Muscle layer of colon (tissue), 2 donors: ENCODE measurements around the gene PRDX3.

Experiments
- H3K27ac ChIP-seq: one replicate; pipeline ENCODE4 v1.7.0; 2013; ENCODE audit warnings: low read depth, mild to moderate bottlenecking, low read length, moderate library complexity
- H3K27me3 ChIP-seq, 2 donors: one replicate each; pipeline ENCODE4 v1.7.0; 2013; ENCODE audit warnings: low read length in 2 of 2, mild to moderate bottlenecking in 2 of 2; ENCODE audit not compliant: insufficient read depth in 2 of 2, control insufficient read depth in 1 of 2
- H3K36me3 ChIP-seq: one replicate; pipeline ENCODE4 v1.7.0; 2013; ENCODE audit warnings: mild to moderate bottlenecking, low read length; ENCODE audit not compliant: insufficient read depth
- H3K4me1 ChIP-seq: one replicate; pipeline ENCODE4 v1.7.0; 2013; ENCODE audit warnings: mild to moderate bottlenecking, low read length; ENCODE audit not compliant: insufficient read depth
- H3K4me3 ChIP-seq, 2 donors: one replicate each; pipeline ENCODE4 v1.7.0; 2013; ENCODE audit warnings: low read length in 2 of 2, low read depth in 1 of 2, mild to moderate bottlenecking in 1 of 2, moderate library complexity in 1 of 2
- H3K9ac ChIP-seq: one replicate; pipeline ENCODE4 v1.7.0; 2013; ENCODE audit warnings: low read length
- H3K9me3 ChIP-seq: one replicate; pipeline ENCODE4 v1.7.0; 2013; ENCODE audit warnings: mild to moderate bottlenecking, low read length
- donor health status: abdominal sarcoma.
- donor health status: Adenocarcinoma of cecum.

Gene PRDX3

DNA sequence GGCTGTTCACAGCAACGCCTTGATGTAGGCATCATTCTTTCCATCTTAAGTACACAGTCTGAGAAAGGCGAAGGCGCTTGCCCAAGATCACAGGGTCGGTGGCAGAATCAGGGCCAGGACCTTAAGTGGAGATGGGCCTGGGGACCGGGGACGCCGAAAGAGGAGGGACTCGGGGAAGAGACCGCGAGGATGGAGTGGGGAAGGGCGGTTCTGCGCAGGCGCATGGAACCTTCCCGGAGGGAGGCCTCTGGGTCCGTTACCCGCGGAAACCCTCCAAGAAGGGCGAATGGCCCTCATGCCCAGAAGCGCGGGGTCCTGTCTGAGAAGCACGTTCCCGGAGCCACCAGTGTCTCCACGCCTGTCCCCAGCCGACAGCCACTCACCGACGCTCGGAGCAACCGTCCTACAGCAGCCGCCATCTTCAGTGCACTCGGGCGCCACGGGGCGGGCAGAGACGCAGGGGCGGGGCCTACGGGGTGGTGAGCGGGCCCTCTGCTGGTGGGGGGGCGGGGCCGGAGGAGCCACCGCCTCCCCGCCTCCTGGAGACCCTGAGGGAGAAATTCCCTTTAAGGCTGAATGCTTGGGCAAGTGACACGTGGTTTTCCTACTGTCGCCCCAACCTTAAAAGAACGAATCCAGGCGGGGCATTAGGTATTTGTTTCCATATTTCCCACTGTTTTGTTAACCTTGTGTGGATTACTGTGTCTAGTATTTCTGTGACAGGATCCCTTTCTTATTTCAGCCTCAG, at the start of gene PRDX3:
Gene PRDX3, minus strand, starts transcription at position 441 of the 748 bp plus-strand sequence. Its CDS starts 22 bp downstream, at position 419.
- H3K4me3 ChIP-seq, result peak within 1 kb of the TSS; percentile 77 to 99
- H3K4me1 ChIP-seq, result peaks cover 19% of the 10 kb centered on the region
- H3K27me3 ChIP-seq, result no peaks in the 10 kb centered on the region
- H3K9ac ChIP-seq, result peak within 1 kb of the TSS; percentile 90
- no peaks in the 10 kb centered on the region for H3K9me3 ChIP-seq
- H3K27ac ChIP-seq, result peak within 1 kb of the TSS; percentile 79
- peaks cover 14% of the 10 kb centered on the region for H3K36me3 ChIP-seq

- peaks cover 11% of the 10 kb centered on the region for H3K4me1 ChIP-seq
These were observed 49.2 kb upstream of the PRDX3 start for GRCh38 chr10:119227825-119228224.

DNA sequence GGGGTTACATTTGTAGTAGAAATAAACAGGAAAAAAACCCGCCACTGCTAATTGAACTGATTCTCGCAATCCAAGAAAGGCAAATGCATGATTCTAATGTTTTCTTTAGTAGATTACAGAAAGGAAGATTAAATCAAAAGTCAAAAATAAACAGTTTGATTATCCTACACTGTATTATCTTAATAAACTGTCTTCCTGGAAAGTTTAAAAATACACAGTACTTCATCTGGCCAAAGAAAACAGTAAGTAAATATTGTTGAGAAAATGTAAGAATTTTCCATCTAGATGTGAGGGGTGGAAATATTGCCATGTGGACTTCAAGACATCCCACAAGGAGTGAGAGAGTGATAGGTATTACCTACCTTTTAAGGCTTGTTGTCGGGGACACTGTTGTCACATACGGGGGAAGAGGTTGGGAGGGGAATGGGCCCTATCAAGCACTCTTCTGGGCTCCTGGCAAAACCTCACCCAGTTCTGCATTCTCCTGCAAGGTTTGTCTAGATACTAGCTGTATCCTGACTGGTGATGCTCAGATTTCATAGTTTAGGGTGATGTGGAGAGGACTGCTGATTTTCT, 46.6 kb upstream of the PRDX3 start:
- Histone ChIP-seq H3K27ac (no peak overlapping the region), H3K36me3 (no peaks in the 10 kb centered on the region), H3K4me1 (peaks cover 24% of the 10 kb centered on the region), H3K4me3 (no peak overlapping the region), H3K27me3 (no peaks in the 10 kb centered on the region), H3K9me3 (no peaks in the 10 kb centered on the region), H3K9ac (no peak overlapping the region)

More at GRCh38 chr10:119227825-119228224, 49.2 kb upstream of the PRDX3 start:
- Histone ChIP-seq H3K27ac (no peak overlapping the region), H3K9ac (no peak overlapping the region), H3K27me3 (no peaks in the 10 kb centered on the region), H3K9me3 (no peaks in the 10 kb centered on the region), H3K4me3 (no peak overlapping the region), H3K36me3 (no peaks in the 10 kb centered on the region)

DNA sequence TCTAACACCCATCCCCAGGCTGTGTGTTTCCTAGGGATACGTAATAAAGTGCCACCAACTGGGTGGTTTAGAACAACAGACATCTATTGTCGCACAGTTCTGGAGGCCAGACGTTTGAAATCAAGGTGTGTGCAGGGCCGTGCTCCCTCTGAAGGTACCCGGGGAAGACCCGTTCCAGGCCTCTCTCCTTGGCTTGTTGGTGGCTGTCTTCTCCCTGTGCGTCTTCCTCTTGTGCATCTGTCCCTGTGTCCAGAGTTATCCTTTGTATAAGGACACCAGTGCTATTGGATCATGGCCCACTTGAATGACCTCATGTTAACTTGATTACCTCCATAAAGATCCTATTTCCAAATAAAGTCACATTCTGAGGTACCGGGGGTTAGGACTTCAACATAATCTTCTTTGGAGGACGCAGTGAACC, 44.4 kb upstream of the PRDX3 start:
- H3K9ac ChIP-seq, result peak overlapping the region; percentile 2
- H3K9me3 ChIP-seq, result no peaks in the 10 kb centered on the region
- peak overlapping the region; percentile 77 for H3K27ac ChIP-seq
- peak overlapping the region in 1 of 2 donors; percentile 37 for H3K4me3 ChIP-seq
- H3K27me3 ChIP-seq, result no peaks in the 10 kb centered on the region
- H3K36me3 ChIP-seq, result no peaks in the 10 kb centered on the region
- H3K4me1 ChIP-seq, result peaks cover 34% of the 10 kb centered on the region

- Histone ChIP-seq H3K27ac (peak overlapping the region; percentile 77), H3K36me3 (no peaks in the 10 kb centered on the region), H3K9me3 (no peaks in the 10 kb centered on the region), H3K9ac (peak overlapping the region; percentile 2), H3K27me3 (no peaks in the 10 kb centered on the region), H3K4me3 (peak overlapping the region in 1 of 2 donors; percentile 37), H3K4me1 (peaks cover 38% of the 10 kb centered on the region)
These were observed 43.9 kb upstream of the PRDX3 start for GRCh38 chr10:119222537-119222936.

DNA sequence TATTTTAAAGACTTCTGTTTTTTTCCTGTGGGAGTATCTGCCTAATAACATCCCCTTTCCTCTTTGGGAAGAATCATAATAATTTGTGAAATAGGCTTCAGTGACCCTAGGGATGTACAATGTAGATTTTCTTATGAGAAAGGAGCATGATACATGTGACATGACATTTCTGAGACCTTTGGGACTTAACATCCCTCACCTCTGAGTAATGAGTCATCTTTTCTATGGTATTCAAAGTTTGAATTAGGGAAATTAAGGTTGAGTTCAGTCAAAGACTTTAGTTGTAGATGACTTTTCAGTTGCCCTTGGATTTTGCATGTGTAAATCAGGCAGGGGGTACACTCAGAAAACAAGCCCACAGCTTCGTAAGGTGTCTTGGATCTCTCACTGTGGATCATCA, 43.1 kb upstream of the PRDX3 start:
- Histone ChIP-seq H3K36me3 (no peaks in the 10 kb centered on the region), H3K9ac (no peak overlapping the region), H3K27ac (peak overlapping the region; percentile 77), H3K9me3 (no peaks in the 10 kb centered on the region), H3K27me3 (no peaks in the 10 kb centered on the region), H3K4me1 (peaks cover 39% of the 10 kb centered on the region), H3K4me3 (no peak overlapping the region)

DNA sequence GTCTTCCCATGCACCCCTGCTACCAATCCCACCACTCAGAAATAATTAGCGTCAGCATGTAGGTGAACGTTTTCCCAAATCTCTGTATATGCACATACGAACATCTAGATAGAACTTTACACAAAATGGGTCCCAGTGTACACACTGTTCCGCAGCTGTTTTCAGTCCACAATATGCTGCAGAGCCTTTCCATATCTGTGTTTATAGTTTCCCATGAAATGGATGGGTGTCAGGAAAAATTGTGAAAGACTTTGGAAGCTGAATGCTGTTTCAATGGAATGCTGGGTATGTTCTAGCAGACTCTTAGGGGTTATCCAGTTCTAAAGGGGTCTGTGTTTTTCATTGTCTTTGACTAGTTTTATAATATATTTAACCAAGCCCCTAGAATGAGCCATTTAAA, 42.6 kb upstream of the PRDX3 start:
- H3K9ac ChIP-seq, result no peak overlapping the region
- H3K4me1 ChIP-seq, result peaks cover 39% of the 10 kb centered on the region
- H3K4me3 ChIP-seq, result no peak overlapping the region
- no peak overlapping the region for H3K27ac ChIP-seq
- H3K27me3 ChIP-seq, result no peaks in the 10 kb centered on the region
- H3K36me3 ChIP-seq, result no peaks in the 10 kb centered on the region
- no peaks in the 10 kb centered on the region for H3K9me3 ChIP-seq

DNA sequence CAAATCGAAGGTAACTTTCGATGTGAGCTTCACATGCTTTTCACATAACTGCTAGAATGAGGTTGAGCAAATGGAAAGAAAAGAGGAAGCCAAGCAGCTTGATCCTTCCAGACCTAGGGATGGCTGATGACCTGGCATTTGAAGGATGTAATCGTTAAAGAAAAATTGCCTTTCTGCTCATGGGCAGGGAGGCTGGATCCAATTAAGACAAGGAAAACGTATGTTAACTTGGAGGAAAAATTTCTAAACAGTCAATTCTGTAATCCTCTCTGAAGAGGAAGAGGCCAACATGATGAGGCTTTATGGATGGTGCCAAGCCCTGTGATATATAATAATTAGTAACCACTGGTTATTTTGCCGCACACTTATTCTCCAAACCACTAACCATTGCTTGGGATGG, 41.3 kb upstream of the PRDX3 start:
- no peaks in the 10 kb centered on the region for H3K36me3 ChIP-seq
- H3K4me1 ChIP-seq, result peaks cover 39% of the 10 kb centered on the region
- no peak overlapping the region for H3K4me3 ChIP-seq
- H3K9me3 ChIP-seq, result no peaks in the 10 kb centered on the region
- H3K9ac ChIP-seq, result no peak overlapping the region
- no peaks in the 10 kb centered on the region for H3K27me3 ChIP-seq
- H3K27ac ChIP-seq, result no peak overlapping the region

DNA sequence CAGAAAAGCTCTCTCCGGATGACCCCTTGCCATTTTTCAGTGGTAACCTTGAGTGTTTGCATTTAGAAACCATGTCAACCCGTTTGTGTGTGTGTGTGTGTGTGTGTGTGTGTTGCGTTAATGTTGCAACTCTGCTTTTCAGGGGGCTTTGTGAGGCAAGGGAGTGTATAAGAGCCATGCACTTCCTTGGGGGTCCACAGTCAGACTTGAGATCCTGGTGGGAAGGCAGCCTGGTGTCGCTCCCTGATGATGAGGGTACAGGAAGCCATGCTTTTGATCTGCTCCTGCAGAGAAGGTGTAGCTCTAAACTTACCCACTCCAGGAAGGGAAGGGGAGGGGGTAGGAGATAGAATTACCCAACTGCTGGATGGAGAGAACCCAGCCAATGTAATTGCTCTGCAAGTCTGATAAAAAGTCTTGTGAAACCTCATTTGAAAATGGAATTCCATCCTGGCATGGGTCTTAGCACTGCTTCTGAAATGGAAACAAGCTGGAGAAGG, 39.4 kb upstream of the PRDX3 start:
- no peaks in the 10 kb centered on the region for H3K36me3 ChIP-seq
- peaks cover 34% of the 10 kb centered on the region for H3K4me1 ChIP-seq
- no peak overlapping the region for H3K27ac ChIP-seq
- no peaks in the 10 kb centered on the region for H3K9me3 ChIP-seq
- no peaks in the 10 kb centered on the region for H3K27me3 ChIP-seq
- H3K4me3 ChIP-seq, result no peak overlapping the region
- no peak overlapping the region for H3K9ac ChIP-seq

DNA sequence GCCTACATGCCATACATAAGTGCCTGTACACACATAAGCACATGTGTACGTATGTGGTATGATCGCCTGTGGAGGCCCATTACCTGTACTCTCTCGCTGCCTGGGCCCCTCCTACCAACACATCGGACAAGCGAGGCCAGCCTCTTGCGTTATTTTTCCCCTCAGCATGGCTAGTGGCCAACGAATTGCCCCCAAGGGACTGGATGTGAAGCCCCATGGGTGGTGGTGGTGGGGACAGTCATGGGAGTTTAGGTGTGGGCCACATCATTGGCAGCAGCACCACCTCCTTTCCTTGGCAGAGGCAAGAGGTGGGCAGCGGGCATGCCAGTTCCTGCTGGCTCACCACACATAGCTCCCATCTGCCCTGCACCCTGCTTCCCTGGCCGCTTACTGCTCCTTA, 38.8 kb upstream of the PRDX3 start:
- no peaks in the 10 kb centered on the region for H3K36me3 ChIP-seq
- H3K27me3 ChIP-seq, result no peaks in the 10 kb centered on the region
- H3K4me1 ChIP-seq, result peaks cover 34% of the 10 kb centered on the region
- H3K27ac ChIP-seq, result no peak overlapping the region
- H3K4me3 ChIP-seq, result no peak overlapping the region
- H3K9me3 ChIP-seq, result no peaks in the 10 kb centered on the region
- H3K9ac ChIP-seq, result no peak overlapping the region

DNA sequence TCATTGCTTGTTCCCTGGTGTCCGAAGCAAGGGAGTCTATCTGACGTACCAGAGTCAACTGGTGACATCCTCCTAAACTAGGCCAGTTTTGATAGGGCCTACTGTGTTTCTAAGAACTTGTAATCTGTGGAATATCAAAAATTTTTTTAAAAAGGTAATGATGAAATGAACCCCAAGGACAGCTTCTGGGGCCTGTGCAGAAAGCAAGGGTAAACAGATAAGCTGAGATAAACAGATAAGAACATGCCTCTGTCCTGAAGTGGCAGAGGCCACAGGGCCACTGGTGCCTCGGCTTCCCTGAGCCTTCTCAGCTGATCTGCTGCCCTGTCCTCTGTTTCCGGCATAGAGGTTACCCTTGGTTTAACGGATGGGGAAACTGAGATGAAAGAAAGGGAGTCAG, 37.5 kb upstream of the PRDX3 start:
- Histone ChIP-seq H3K27ac (no peak overlapping the region), H3K9ac (no peak overlapping the region), H3K27me3 (no peaks in the 10 kb centered on the region), H3K36me3 (no peaks in the 10 kb centered on the region), H3K4me3 (no peak overlapping the region), H3K9me3 (no peaks in the 10 kb centered on the region), H3K4me1 (peaks cover 37% of the 10 kb centered on the region)
